Measurements from ENCODE around the gene ZDHHC8. TPM values are rescaled to one million over a fixed set of nuclear protein-coding genes. Genes with fewer than 3 reads are reported as not detected.

Gene ZDHHC8
- total and polyA plus RNA-seq, 10 of the 15 experiments (the other 5 are each of a cell fraction or from before 2014, with no cell fraction given): 0.03 to 46.3 (median 5.3) TPM

DNA sequence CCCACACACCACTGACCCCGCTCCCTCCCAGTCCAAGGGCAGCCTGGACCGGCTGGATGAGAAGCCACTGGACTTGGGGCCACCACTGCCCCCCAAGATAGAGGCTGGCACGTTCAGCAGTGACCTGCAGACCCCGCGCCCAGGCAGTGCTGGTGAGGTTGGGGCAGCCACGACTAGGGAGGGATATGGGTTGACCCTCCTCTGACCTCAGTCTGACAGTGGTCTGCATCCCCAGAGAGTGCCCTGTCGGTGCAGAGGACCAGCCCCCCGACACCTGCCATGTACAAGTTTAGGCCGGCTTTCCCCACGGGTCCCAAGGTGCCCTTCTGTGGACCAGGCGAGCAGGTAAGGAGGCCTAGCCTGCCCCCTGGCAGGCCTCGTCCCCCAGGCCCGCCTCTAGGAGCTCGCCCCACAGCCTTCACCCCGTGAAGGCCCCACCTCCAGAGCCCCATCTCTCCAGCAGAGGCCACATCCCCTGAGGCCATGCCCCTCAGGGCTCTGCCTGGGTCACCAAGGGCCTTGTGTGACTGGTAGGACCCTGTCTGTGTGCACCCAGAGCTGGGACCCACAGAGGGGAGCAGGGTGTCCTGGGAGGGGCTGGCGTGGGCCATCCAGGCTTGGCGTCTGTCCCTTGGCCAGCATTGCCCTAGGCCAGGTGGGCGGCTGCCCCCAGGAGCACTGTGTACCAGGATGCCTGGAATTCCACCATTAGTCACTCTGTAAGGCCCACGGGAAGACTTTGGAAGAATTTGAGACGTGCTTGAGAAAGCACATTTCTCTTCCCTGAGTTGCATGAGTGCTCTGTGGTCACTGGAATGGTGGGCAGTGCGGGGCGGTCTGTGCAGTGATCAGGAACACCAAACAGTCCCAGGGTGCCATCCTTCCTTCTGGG is 9.8 kb downstream of the ZDHHC8 start:
- Histone ChIP-seq H3K4me1 (ENCODE audit: control insufficient read depth, insufficient read depth, low read length) (no peaks in the 10 kb centered on the region; the same call in 1 of the 2 replicates), H3K9me3 (replicated peaks; ENCODE audit: control insufficient read depth, insufficient read depth, low read length) (no peaks in the 10 kb centered on the region), H3K27ac (ENCODE audit: control insufficient read depth, insufficient read depth) (no peak overlapping the region), H2AFZ (ENCODE audit: control insufficient read depth, low read depth, low read length) (no peak overlapping the region), H3K79me2 (ENCODE audit: control insufficient read depth, insufficient read depth, low read length) (no peaks in the 10 kb centered on the region), H3K4me3 (no peak overlapping the region), H4K20me1 (ENCODE audit: control insufficient read depth, insufficient read depth) (no peaks in the 10 kb centered on the region), H3K9ac (ENCODE audit: control insufficient read depth, insufficient read depth, low read length) (no peak overlapping the region), H3K4me2 (ENCODE audit: control insufficient read depth, insufficient read depth) (no peak overlapping the region), H3K27me3 (replicated peaks in 1 of 2; ENCODE audit: control insufficient read depth in 2 of 2, insufficient read depth in 2 of 2, low read length in 1 of 2) (no peaks in the 10 kb centered on the region), H3K36me3 (ENCODE audit: control insufficient read depth in 2 of 2, insufficient read depth in 2 of 2, low read length in 1 of 2) (no peaks in the 10 kb centered on the region; a peak in 1 of 4 replicates)
- FAIRE-seq: no peak
- ATAC-seq: no peak
- ChIA-PET RAD21 (ENCODE audit: unreplicated experiment) (no interaction called here), SMC1A (ENCODE audit: uncharacterized antibody, unreplicated experiment) (no interaction called here), POLR2A (no interaction called here), CTCF (no interaction called here)
- in situ Hi-C loops (cut with MboI): no loop called here
- WGBS (ENCODE audit: insufficient coverage, insufficient replicate concordance, low lambda C conversion rate, missing lambda C conversion rate): 82% methylated on average over 22 of the region's 22 CpGs
- DNase-seq (ENCODE audit: low read depth, low spot score): no peak
- intact Hi-C loops (cut with micrococcal nuclease; ENCODE audit: unreplicated experiment): no loop called here
- TF ChIP-seq KLF5 (IDR thresholded peaks at IDR 0.05; ENCODE audit: partially characterized antibody) (no peak), PAX8 (IDR thresholded peaks at IDR 0.05) (no peak), ZSCAN29 (IDR thresholded peaks at IDR 0.05) (no peak), RBBP5 (conservative IDR thresholded peaks at IDR 0.05) (no peak), RCOR1 (conservative IDR thresholded peaks at IDR 0.05; ENCODE audit: low read depth, low read length) (no peak), NFXL1 (IDR thresholded peaks at IDR 0.05; ENCODE audit: borderline replicate concordance) (no peak), POU2F2 (IDR thresholded peaks at IDR 0.05; ENCODE audit: borderline replicate concordance, low read depth, low read length) (no peak), ZNF384 (IDR thresholded peaks at IDR 0.05; ENCODE audit: borderline replicate concordance, low read depth, low read length) (no peak), NR2F1 (conservative IDR thresholded peaks at IDR 0.05) (no peak), SUPT20H (IDR thresholded peaks at IDR 0.05; ENCODE audit: borderline replicate concordance, control insufficient read depth, low read depth, low read length) (no peak)
- TF ChIP-seq, protein P1, sequence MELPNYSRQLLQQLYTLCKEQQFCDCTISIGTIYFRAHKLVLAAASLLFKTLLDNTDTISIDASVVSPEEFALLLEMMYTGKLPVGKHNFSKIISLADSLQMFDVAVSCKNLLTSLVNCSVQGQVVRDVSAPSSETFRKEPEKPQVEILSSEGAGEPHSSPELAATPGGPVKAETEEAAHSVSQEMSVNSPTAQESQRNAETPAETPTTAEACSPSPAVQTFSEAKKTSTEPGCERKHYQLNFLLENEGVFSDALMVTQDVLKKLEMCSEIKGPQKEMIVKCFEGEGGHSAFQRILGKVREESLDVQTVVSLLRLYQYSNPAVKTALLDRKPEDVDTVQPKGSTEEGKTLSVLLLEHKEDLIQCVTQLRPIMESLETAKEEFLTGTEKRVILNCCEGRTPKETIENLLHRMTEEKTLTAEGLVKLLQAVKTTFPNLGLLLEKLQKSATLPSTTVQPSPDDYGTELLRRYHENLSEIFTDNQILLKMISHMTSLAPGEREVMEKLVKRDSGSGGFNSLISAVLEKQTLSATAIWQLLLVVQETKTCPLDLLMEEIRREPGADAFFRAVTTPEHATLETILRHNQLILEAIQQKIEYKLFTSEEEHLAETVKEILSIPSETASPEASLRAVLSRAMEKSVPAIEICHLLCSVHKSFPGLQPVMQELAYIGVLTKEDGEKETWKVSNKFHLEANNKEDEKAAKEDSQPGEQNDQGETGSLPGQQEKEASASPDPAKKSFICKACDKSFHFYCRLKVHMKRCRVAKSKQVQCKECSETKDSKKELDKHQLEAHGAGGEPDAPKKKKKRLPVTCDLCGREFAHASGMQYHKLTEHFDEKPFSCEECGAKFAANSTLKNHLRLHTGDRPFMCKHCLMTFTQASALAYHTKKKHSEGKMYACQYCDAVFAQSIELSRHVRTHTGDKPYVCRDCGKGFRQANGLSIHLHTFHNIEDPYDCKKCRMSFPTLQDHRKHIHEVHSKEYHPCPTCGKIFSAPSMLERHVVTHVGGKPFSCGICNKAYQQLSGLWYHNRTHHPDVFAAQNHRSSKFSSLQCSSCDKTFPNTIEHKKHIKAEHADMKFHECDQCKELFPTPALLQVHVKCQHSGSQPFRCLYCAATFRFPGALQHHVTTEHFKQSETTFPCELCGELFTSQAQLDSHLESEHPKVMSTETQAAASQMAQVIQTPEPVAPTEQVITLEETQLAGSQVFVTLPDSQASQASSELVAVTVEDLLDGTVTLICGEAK (IDR thresholded peaks at IDR 0.05; ENCODE audit: borderline replicate concordance): no peak
- TF ChIP-seq, protein P2, sequence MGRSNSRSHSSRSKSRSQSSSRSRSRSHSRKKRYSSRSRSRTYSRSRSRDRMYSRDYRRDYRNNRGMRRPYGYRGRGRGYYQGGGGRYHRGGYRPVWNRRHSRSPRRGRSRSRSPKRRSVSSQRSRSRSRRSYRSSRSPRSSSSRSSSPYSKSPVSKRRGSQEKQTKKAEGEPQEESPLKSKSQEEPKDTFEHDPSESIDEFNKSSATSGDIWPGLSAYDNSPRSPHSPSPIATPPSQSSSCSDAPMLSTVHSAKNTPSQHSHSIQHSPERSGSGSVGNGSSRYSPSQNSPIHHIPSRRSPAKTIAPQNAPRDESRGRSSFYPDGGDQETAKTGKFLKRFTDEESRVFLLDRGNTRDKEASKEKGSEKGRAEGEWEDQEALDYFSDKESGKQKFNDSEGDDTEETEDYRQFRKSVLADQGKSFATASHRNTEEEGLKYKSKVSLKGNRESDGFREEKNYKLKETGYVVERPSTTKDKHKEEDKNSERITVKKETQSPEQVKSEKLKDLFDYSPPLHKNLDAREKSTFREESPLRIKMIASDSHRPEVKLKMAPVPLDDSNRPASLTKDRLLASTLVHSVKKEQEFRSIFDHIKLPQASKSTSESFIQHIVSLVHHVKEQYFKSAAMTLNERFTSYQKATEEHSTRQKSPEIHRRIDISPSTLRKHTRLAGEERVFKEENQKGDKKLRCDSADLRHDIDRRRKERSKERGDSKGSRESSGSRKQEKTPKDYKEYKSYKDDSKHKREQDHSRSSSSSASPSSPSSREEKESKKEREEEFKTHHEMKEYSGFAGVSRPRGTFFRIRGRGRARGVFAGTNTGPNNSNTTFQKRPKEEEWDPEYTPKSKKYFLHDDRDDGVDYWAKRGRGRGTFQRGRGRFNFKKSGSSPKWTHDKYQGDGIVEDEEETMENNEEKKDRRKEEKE (IDR thresholded peaks at IDR 0.05): no peak
- TF ChIP-seq, protein P3, sequence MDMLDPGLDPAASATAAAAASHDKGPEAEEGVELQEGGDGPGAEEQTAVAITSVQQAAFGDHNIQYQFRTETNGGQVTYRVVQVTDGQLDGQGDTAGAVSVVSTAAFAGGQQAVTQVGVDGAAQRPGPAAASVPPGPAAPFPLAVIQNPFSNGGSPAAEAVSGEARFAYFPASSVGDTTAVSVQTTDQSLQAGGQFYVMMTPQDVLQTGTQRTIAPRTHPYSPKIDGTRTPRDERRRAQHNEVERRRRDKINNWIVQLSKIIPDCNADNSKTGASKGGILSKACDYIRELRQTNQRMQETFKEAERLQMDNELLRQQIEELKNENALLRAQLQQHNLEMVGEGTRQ (IDR thresholded peaks at IDR 0.05; ENCODE audit: borderline replicate concordance, low read depth, low read length): no peak
- no TSS peak for BruUV-seq (replicated peaks)

Measured in GM12878 (cell line).